G401 (cell line): Measurements from ENCODE around the gene PLBD2. TPM values are rescaled to one million over a fixed set of nuclear protein-coding genes. Genes with fewer than 3 reads are reported as not detected.

Source experiments
- DNase-seq: peaks from one replicate; pipeline ENCODE4 v3.0.0-alpha.2; 2015; ENCODE audit warnings: low spot score
- in situ Hi-C: cut with HindIII; loops from 2 replicates; pipeline ENCODE4 v1.10.0; 2016; ENCODE audit warnings: low sequenced_read_pairs, mixed read lengths
- total RNA-seq: library from RNA; depleted of rRNA; stranded (reverse); fragments of >200 nt; shearing (Covaris generic); gene quantifications from 2 replicates; pipeline ENCODE4 v1.2.3, GENCODE V29; 2014; rRNA removed

Gene PLBD2, protein sequence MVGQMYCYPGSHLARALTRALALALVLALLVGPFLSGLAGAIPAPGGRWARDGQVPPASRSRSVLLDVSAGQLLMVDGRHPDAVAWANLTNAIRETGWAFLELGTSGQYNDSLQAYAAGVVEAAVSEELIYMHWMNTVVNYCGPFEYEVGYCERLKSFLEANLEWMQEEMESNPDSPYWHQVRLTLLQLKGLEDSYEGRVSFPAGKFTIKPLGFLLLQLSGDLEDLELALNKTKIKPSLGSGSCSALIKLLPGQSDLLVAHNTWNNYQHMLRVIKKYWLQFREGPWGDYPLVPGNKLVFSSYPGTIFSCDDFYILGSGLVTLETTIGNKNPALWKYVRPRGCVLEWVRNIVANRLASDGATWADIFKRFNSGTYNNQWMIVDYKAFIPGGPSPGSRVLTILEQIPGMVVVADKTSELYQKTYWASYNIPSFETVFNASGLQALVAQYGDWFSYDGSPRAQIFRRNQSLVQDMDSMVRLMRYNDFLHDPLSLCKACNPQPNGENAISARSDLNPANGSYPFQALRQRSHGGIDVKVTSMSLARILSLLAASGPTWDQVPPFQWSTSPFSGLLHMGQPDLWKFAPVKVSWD
- 15.4 and 16.3 TPM in 2 replicates for total RNA-seq

DNA sequence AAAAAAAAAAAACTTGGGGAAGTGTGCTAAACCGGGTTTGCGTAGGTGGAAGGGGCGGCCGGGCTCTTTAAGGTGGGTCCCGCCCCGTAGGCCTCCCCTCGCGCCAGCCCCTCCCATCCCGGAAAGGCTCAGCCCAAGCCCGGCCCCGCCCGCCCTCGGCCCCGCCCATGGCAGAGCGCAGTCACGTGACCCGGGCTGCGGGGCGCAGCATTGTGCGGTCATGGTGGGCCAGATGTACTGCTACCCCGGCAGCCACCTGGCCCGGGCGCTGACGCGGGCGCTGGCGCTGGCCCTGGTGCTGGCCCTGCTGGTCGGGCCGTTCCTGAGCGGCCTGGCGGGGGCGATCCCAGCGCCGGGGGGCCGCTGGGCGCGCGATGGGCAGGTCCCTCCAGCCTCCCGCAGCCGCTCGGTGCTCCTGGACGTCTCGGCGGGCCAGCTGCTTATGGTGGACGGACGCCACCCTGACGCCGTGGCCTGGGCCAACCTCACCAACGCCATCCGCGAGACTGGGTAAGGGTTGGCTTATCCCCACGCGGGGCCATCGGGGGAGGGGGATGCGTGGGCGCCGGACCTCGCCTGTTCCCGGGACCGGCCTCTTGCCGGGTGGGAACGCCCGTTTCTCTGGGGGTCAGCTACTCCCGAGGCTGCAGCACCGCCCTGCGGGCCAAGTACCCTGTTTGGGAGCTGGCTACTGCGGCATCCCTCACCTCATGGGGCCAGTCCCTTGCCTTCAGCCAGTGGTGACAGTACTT lies at the start of gene PLBD2:
PLBD2 (plus strand) TSS at position 207 of the 752 bp plus-strand sequence; CDS start at position 221, 14 bp downstream.
- in situ Hi-C loops = no loop called here
- DNase-seq = peak; percentile 96

DNA sequence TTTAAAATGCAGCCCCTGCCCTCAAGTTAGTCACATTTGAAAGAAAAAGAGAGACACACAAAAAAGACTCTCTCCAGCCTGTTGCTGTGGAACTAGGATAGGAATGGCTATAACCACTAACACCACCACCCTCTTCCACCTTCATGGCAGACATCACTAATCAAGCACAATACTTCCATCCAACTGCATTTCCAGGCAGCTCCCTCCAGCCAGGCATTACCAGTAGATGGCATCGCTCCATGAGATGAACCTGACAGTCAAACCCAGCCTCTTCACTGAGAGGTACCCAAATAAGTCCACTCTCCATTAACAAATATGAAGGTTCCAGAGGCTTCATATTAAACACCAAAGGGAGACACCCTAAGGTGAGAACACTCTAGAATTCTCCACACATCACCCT lies 47.9 kb upstream of the PLBD2 start:
- in situ Hi-C loops = no loop called here
- DNase-seq = no peak

DNA sequence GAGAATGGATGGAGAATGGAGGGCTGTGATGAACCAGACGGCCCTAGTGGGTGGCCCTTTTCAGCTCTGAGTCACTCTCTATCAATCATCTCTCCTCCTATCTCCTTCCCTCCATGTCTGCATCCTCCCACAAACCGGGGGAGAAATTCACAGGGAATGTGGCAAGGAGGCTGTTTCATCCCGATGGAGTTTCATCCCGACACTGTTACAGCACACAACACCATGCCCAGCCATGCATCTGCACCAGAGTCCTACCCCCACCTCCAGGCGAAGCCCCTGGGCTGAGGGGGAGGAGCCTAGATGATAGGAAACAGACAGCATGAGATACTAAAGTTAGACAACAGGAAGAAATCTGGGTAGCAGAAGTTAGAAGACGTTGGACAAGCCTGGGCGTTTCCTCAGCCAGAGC lies 44.3 kb upstream of the PLBD2 start:
- no peak for DNase-seq

DNA sequence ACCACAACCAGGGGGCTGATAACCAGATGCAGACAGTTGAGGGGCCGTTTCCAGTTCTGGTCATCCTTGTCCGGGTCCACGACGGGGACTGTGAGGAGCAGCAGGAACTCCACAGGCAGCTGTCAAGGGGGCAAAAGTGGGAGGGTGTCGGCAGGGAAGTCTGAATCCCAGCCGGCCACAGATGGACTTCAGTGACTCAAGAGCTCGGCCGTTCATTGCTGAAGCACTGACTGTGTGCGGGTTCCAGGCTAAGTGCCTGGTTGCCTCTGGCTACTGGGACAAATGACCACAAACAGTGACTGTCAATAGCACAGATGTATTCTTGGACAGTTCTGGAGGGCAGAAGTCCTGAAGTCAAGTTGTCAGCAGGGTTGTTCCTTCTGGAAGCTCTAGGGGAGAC lies 43.0 kb upstream of the PLBD2 start:
- in situ Hi-C loops = no loop called here
- no peak for DNase-seq

More for the DNA sequence above, 44.3 kb upstream of the PLBD2 start:
- in situ Hi-C loops = no loop called here

DNA sequence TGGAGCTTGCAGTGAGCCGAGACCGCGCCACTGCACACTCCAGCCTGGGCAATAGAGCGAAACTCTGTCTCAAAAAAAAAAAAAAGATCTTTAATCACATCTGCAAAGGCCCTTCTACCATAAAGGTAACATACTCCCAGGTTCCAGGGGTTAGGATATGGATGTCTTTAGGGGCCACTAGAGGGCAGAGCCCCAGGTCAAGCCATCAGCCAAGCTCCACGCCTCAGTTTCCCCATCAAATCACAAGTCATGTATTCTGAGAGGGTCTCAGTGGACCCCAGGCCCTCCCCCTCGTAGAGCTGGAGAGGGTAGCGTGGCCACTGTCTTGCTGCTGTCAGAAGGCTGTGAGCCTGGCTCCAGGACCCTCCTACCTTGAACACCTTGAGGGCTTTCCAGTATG lies 42.2 kb upstream of the PLBD2 start:
- DNase-seq = no peak
- in situ Hi-C loops = no loop called here

DNA sequence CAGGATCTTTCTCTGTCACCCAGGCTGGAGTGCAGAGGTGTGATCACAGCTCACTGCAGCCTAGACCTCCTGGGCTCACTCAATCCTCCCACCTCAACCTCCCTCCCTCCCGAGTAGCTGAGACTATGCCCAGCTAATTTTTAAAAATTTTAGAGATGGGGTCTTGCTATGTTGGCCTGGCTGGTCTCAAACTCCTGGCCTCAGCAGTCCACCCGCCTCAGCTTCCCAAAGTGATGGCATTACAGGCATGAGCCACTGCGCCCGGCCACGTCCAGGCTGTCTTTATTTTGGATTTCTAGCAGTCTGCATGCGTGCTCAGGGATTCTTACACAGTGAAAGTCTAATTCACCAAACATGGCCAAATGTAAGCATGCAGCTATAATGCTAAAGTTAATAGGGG lies 41.3 kb upstream of the PLBD2 start:
- in situ Hi-C loops = no loop called here
- no peak for DNase-seq

DNA sequence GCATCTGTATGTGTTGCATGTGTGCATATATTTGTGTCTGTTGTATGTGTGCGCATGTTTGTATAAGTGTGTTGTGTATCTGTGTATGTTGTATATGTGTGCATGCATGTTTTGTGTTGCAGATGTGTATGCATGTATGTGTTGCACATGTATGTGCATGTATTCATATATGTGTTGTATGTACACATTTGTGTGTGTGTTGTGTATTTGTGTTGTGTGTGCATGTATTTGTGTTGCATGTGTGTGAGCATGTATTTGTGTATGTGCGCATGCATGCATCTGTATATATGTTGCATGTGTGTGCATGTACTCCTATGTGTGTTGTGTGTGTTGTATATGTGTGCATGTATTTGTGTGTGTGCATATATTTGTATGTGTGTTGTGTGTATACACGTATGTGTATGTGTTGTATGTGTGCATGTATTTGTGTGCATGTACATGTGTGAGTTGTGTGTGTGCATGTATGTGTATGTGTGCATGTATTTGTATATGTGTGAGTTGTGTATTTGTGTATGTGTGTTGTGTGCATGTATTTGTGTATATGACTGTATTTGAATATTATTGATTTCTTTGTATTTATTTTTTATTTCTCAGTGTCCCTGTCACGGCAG lies 40.2 kb upstream of the PLBD2 start:
- in situ Hi-C loops = no loop called here
- DNase-seq = no peak

DNA sequence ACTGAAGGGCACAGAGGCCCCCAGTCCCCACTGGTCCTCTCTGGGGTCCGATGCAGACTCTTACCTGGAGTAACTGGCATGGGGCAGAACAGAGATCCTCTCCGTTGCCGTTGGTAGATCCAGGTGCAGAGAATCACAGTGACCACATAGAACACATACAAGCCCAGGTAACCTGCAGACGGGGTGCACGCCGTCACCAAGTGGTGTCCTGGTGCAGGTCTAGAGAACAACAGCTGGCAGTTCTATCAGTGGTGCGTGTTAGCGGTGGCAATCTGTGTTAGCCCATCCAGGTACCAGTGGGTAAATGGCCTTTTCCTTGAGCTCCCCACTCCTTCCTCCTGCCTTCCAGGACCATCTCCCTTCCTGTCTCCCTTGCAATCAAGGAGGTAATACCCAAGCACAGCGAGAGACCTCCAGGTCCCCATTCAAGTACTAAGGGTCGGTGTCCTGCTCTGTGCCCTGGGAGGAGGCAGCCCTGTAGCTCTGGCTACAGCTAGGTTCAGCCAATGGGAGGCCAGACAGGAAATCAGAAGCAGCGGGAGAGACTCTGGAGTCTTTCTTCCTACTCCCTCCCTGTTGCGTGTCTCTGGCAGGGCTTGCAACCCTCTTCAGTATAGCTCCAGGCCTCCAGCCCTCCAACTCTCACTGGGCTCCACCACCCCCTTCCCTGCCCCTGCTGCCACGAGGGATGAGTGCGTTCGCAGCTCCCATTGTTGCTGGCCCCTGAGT lies 39.3 kb upstream of the PLBD2 start:
- in situ Hi-C loops = no loop called here

DNA sequence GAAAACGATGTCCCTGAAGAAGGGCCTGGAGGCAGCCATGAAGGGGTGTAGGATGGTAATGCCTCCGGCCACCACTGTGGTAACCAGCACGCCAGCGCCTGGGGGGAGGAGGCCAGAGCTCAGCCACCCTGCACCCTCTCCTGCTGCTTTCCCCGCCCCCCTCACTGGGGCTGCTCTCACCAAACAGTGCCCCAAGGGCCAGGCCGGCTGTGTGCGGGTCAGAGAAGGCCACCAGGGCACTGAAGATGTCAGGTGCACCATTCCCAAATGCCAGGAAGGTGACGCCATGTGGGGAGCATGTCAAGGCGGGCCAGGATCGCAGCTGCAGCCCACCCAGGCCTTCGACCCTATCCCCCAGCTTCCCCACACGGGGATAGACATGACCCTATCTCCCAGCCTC lies 38.0 kb upstream of the PLBD2 start:
- in situ Hi-C loops = no loop called here
- no peak for DNase-seq

More for the DNA sequence above, 39.3 kb upstream of the PLBD2 start:
- no peak for DNase-seq

DNA sequence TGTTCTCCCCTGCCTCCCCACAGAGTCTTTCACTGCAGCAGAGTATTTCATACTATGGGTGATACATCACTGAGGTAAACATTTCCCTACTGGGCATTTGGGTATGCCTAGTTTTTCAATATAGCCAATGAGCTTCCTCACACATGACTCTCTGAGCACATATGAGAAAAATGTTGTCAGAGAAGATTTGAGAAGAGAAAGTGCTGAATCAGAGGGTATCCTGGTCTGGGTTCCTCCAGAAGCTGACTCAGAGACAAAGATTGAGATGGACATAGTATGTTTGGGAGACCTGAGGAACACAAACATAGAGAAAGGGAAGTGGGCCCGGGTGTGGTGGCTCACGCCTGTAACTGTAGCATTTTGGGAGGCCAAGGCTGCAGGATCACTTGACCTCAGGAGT lies 36.0 kb upstream of the PLBD2 start:
- DNase-seq = no peak
- in situ Hi-C loops = no loop called here

DNA sequence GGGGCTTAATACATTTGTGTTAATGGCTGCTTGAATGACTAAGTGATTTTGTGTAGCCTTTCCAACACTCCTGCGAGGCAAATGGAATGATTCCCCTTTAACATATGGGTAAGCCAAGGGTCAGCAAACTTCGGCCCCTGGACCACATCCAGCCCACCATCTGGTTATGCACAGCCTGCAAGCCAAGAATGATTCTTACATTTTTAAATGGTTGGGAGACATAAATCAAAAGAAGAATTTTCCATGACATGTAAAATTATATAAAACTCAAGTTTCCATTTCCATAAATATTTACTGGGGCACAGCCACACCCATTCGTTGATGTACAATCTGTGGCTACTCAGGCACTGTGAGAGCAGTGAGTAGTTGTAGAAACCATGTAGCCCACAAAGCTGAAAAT lies 32.5 kb upstream of the PLBD2 start:
- DNase-seq = peak; percentile 31
- in situ Hi-C loops = no loop called here

DNA sequence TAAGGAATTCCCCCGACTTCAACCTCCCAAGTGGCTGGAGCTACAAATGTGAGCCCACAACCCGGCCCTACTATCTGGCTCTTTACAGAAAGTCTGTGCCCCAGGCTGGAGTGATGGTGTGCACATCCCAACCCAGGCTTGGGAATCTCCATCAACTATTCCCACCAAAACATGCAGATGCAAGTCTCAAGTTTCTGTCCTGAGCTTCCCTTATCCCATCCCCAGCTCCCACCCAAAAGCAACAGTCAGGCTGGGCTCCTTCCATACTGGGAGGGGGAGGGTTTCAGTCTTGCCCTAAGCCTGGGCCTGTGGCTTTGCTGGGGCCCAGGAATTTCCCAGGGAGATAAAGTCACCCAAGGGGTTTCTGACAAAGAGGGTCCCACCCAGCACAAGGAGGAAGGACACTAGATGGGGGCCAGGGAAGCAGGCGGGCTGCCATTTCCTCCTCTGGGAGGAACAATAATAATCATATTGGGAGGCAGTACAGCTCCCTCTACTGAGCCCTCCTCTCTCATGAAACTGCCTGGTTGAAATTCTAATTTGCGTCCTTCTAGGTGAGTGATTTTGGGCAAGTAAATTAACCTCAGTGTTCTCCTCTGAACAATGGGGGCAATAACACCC lies 31.5 kb upstream of the PLBD2 start:
- DNase-seq = no peak
- in situ Hi-C loops = no loop called here

DNA sequence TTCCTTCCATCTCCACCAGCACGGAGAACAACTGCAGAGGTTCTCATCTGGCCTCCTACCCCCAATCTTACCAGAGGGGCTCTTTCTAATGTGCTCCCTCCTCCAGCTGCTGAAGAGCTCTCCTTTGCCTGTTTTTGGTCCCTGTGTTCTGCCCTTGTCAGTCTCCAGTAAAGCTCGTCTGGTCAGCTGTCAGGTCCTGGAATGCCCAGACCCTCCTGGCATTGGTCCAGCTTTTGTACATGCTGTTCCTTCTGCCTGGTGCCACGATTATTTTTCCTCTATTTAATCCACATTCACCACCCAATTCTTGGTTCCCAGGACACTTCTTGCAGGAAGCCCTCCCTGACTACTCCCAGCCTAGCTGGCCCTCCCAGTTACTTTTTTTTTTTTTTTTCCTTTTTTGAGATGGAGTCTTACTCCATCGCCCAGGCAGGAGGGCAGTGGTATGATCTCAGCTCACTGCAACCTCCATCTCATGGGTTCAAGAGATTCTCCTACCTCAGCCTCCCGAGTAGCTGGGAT lies 30.0 kb upstream of the PLBD2 start:
- DNase-seq = no peak
- in situ Hi-C loops = no loop called here

DNA sequence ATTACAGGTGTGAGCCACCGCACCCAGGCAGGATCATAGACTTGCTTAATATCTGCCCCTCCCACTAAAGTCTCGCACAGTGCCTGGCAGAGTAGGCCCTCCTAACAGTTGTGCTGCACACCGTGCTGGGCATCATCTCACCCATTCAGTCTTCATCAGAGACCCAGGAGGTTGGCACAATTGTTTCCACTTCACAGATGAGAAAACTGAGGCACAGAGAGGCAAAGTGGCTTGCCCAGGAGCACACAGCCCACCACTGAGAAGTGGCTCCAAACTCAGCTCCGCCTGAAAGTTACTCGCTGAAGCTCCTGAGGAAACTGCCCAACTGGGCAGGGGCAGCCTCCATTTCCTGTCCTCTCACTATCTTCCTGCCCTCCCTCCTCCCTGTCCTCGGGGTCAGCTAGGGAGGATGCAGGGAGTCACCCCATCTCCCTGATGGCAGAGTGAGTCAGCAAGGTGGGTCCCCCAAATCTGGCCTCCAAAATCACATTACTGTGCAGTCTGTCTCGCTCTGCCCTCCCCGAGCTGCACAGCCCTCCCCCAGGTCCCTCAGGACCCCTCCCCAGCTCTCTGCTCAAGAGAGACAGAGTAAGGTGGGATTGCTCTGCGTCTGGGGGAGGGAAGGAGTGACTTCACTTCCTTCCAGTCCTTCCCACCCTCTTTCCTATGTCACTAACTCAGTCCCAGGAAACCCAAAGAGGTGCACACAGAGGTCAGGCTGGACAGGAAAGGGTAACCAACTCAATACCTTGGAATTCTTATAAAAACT lies 29.2 kb upstream of the PLBD2 start:
- in situ Hi-C loops = no loop called here
- DNase-seq = no peak

DNA sequence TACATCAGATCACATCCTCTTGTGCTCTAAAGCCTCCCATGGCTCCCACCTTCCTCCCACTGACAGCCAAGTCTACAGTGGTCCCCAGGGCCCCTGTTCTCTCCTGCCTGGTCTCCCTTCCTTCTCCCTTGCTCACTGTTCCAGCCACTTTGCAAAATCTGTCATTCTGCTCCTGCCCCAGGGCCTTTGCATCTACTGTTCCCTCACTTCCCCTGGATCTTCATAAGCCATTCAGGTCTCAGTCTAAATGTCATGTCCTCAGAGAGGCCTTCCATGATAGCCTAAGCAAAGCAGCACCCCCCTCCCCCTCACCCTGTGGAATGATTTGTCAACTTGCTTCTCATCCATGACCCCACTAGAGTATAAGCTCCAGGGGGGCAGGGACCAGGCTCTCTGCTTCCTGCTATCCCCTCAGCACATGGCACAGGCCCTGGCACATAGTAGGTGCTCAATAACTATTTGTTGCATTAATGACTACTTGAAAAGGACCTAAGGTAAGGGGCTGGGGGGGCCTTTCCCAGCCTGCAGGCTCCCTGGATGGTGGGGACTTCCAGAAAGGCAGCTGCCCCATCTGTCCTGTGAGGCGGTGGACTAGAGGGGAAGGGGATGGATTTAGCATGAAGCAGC lies 28.5 kb upstream of the PLBD2 start:
- in situ Hi-C loops = no loop called here
- no peak for DNase-seq

DNA sequence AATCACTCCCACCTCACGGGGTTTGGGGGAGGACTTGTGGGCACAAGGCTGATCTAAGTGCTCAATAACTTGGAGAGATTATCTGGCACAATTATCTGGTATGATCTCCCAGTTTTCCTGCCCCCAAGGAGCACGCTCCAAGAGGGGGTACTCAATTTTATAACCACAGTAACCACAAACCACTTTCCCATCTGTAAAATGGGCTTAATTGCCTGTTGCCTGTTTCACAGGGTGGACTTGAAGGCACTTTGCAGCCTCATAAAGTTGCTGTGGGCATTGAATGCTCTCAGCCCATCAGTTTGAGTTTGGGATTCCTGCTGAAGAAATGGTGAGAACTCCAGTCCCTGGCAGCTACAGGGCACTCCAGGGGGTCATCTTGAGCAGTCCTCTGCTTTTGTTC lies 27.9 kb upstream of the PLBD2 start:
- DNase-seq = no peak
- in situ Hi-C loops = no loop called here

DNA sequence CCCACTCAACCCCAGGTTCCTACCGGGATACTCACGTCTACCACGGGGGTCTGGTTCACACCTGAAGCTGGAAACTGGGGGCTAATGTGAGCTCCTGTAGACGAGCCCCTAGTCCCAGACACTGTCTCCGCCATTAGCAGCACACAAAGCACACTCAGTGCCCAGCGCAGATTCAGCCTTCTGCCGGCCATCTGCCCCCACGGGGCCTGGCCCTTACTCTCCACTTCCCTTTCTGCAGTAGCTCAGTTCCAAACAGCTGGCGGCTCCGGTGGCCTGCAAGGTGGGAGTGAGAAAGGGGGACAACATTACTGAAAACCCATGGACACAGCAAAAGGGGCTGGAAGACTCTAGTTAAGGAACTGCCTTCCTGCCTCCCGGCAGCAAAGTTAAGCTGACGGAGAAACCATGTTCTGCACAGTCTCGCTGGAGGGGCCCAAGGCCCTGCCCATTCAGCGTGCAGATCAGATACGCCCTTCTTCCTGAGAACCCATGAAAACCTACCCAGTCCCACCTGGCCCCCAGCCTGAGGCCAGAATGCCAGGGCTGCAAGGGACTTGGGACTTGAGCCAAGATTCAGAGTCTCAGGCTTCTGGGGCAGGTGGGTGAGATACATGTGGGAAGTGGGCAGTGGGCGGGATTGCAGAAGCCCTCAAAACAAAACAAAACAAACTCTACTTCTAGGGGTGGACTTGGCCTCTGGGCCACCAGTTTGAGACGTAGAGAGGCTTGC lies 25.5 kb upstream of the PLBD2 start:
- DNase-seq = peak; percentile 16
- in situ Hi-C loops = no loop called here
